ENCODE measurements around the gene ATG5. TPM values are rescaled to one million over a fixed set of nuclear protein-coding genes. Genes with fewer than 3 reads are reported as not detected.

Gene ATG5
- total RNA-seq, 1 donor = 45.4 TPM

DNA sequence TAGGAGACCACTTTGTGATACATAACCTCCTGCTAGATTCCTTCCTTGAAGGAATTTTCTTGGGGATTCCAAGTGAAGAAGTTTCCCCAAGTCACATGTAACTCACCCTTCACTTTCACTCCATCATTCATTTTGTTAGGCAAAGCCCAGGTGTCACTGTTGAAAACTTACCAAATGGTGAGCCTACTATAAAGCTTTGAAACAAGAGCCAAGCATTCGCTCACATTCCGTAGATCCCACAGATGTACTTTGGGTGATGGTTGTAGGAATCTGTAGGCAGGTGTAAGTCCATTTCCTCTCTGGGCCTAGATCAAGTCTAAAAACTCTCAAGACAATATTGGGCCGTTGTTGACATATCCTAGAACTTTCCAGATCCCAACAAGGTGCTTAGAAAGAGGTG lies 165.4 kb downstream of the ATG5 start:
- no peak overlapping the region for H3K4me3 ChIP-seq (ENCODE audit: low read depth, low read length)
- no peak for DNase-seq (ENCODE audit: low read depth)
- TF ChIP-seq, protein P1, sequence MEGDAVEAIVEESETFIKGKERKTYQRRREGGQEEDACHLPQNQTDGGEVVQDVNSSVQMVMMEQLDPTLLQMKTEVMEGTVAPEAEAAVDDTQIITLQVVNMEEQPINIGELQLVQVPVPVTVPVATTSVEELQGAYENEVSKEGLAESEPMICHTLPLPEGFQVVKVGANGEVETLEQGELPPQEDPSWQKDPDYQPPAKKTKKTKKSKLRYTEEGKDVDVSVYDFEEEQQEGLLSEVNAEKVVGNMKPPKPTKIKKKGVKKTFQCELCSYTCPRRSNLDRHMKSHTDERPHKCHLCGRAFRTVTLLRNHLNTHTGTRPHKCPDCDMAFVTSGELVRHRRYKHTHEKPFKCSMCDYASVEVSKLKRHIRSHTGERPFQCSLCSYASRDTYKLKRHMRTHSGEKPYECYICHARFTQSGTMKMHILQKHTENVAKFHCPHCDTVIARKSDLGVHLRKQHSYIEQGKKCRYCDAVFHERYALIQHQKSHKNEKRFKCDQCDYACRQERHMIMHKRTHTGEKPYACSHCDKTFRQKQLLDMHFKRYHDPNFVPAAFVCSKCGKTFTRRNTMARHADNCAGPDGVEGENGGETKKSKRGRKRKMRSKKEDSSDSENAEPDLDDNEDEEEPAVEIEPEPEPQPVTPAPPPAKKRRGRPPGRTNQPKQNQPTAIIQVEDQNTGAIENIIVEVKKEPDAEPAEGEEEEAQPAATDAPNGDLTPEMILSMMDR (IDR thresholded peaks at IDR 0.05; ENCODE audit: insufficient read depth, low read length) = no peak

DNA sequence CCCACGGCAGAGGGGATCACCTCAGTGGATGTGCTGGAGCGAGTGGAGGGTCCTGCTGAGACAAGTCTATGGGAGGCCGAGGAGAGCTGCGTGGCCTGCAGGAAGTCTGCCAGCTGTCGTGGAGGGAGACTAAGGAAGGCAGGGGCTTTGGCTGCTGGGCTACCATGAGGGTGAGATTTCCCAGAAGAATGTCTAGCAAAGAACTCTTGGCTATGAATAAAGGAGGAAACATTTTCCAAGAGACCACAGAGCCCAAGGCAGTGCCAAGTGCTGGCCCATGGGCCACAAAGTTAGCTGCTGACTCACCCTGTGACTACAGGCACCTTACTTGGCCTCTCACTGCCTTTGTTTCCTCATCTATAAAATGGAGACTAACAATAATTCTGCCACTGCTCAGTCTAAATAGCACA lies 166.0 kb downstream of the ATG5 start:
- TF ChIP-seq, protein P1 (IDR thresholded peaks at IDR 0.05; ENCODE audit: insufficient read depth, low read length) = no peak
- DNase-seq (ENCODE audit: low read depth) = peak; percentile 94
- no peak overlapping the region for H3K4me3 ChIP-seq (ENCODE audit: low read depth, low read length)

DNA sequence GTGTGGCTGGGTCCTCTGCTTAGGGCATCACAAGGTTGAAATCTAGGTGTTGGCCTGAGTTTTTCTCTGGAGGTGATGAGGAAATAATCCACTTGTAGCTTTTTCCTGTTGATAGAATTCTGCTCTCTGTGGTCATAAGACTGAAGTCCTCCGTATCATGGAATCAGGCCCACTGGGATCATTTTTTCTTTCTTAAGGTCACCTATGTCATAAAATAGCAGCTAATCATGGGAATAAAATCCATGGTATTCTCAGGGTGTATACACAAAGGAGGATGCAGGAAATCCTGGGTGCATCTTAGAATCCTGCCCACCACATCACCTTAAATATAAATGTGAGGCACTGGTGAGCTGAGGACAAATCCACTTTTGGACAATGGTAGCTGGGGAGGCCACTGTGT lies 166.7 kb downstream of the ATG5 start:
- TF ChIP-seq, protein P1 (IDR thresholded peaks at IDR 0.05; ENCODE audit: insufficient read depth, low read length) = no peak
- peak; percentile 45 for DNase-seq (ENCODE audit: low read depth)
- H3K4me3 ChIP-seq (ENCODE audit: low read depth, low read length) = no peak overlapping the region

DNA sequence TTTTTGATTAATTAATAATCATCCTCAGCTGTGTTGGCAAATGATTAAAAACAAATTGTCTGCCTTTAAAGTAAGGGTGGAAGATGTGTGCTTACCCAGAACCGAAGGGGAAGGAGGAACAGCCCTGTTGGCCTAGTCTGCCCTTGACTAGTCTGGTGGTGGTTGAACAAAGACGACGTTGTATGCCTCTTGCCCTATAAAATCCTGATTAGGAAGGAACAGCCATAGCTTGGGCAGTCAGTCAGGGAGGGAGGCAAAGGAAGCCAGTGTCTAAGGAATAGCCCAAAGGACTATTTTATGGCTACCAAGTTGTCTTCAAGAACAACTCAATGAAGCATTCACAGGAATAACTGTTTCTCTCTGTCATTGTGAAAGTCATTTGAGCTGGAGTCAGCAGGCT lies 168.7 kb downstream of the ATG5 start:
- DNase-seq (ENCODE audit: low read depth) = no peak
- TF ChIP-seq, protein P1 (IDR thresholded peaks at IDR 0.05; ENCODE audit: insufficient read depth, low read length) = no peak
- no peak overlapping the region for H3K4me3 ChIP-seq (ENCODE audit: low read depth, low read length)

DNA sequence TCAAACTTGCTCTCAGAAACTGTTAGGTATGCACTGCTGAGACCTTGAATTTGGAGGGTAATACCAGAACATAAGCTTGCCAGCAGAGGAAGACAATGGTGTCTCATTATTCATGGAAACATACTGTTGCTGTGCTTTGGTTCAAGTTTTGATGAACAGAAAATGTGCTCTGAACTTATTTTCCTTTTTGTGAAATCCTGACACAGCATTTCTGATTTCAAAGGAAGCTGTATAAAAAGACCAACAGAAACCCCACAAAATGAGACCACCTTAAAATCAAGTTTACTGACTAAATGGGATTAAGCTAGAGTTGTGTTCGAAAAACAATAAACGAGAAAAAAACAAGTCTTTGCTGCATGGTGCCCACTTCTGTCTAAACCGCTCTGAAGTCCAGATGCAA lies 169.1 kb downstream of the ATG5 start:
- TF ChIP-seq, protein P1 (IDR thresholded peaks at IDR 0.05; ENCODE audit: insufficient read depth, low read length) = no peak
- DNase-seq (ENCODE audit: low read depth) = no peak
- no peak overlapping the region for H3K4me3 ChIP-seq (ENCODE audit: low read depth, low read length)

DNA sequence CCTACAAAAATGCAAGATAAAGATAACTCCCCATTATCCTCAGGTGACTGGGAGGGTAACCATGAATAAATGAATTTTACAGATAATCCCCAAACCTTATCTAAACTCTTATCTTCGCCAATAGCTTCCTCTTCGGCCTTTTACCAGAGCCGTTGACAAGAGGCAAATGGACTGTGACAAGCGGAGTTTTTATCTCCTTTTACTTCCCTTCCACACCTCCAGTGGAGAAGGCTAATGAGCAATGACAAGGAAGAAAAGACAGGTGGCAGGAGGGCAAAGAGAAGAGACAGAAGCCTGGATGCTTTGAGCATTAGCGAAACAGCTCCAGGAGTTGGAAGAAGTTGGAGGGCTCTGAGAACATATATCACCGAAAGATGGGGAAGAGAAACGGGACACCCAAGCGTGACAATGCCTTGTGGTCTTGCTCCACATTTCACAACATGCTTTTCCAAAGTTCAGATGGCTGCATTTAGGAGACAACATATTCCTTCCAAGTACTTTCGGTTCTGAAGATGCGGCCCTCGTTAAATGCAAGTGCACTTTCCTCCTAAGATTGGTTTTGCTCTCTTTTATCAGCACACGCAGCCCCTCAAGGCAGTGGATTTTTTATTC lies 170.2 kb downstream of the ATG5 start:
- DNase-seq (ENCODE audit: low read depth) = peak; percentile 46
- TF ChIP-seq, protein P1 (IDR thresholded peaks at IDR 0.05; ENCODE audit: insufficient read depth, low read length) = peak; percentile 21
- no peak overlapping the region for H3K4me3 ChIP-seq (ENCODE audit: low read depth, low read length)

DNA sequence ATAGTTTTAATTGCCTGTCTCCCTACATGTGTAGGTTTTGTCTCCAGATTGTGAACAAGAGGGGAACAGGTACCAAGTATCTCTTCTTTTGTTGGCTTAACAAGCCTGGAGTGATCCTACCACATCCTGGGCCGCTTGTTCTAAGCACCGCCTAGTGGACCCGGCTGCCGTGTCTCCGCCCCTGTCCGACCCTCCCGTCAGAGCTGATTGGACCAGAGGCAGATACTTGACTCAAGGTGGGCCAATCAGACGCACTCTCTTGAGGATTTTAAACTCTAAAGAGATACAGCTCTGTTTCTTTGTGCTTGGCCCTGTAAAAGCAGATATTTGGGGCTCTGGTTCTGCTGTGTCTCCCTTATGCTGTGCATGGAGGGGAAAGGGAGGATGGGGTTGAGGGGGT lies 171.2 kb downstream of the ATG5 start:
- DNase-seq (ENCODE audit: low read depth) = no peak
- no peak overlapping the region for H3K4me3 ChIP-seq (ENCODE audit: low read depth, low read length)
- TF ChIP-seq, protein P1 (IDR thresholded peaks at IDR 0.05; ENCODE audit: insufficient read depth, low read length) = no peak

Measured in fibroblast of the aortic adventitia (primary cell).